Right cardiac atrium (tissue), 5 donors: ENCODE results near the gene IL12RB1. TPM values are rescaled to one million over a fixed set of nuclear protein-coding genes. Genes with fewer than 3 reads are reported as not detected.
"Not testable (repeated sequence)": the region's sequence is repeated elsewhere in the genome, so short reads cannot be mapped to it uniquely, and the experiment has no call there.

ENCODE experiments used
- ATAC-seq, 2 donors: fragments of 200-7000 bp; cut with Tn5 transposase; one replicate each; pipeline versions ENCODE4 v1.8.0 to v1.9.1; 2020; ENCODE audit warnings: moderate library complexity in 2 of 2, mild to moderate bottlenecking in 1 of 2
- DNase-seq, 3 donors: peaks; one replicate each; pipeline ENCODE4 v3.0.0-alpha.2; 2020
- H3K27ac ChIP-seq: one replicate; pipeline ENCODE4 v1.5.1; 2013; ENCODE audit warnings: mild to moderate bottlenecking, low read length, control low read depth, moderate library complexity
- H3K27me3 ChIP-seq: one replicate; pipeline ENCODE4 v1.6.1; 2013; ENCODE audit not compliant: control insufficient read depth, insufficient read depth
- H3K4me1 ChIP-seq: one replicate; pipeline ENCODE4 v1.6.1; 2013; ENCODE audit warnings: low read length; ENCODE audit not compliant: control insufficient read depth, insufficient read depth
- H3K4me3 ChIP-seq: one replicate; pipeline ENCODE4 v1.5.1; 2013; ENCODE audit warnings: low read length, control low read depth
- H3K9me3 ChIP-seq: one replicate; pipeline ENCODE4 v1.6.1; 2013; ENCODE audit warnings: low read length; ENCODE audit not compliant: control insufficient read depth
- whole genome bisulfite sequencing: extraction: QIAGEN DNeasy Blood & Tissue Kit; methylation state at CpG from one replicate; pipeline ENCODE4 v1.1.7; 2013; 5-methylcytosine and 5-hydroxymethylcytosine counted together
- intact Hi-C, 4 donors: fragments of 100-400 bp; cut with DNase I; formaldehyde crosslinking; loops; one replicate each; pipeline versions ENCODE4 v1.11.0 to v1.14.0; 2022 to 2023
- polyA plus RNA-seq: library from polyadenylated mRNA; stranded (reverse); fragments of 200-250 nt; gene quantifications from one replicate; pipeline ENCODE4 v1.2.3, GENCODE V29; 2013
- total RNA-seq, 4 donors: library from RNA; stranded (reverse); fragmentation: NEBNext Ultra II Directional; extraction: Animal tissue kit (Norgen Biotek cat#: 25700); gene quantifications; one replicate each; pipeline ENCODE4 v1.2.1, GENCODE V29; 2021
- donor health status: healthy with polysubstance abuse.
- donor health status: DM: no; HTN: yes; CAD: no.
- donor health status: DM: no; HTN: no; CAD: no.
- donor health status: DM: no; HTN: yes; CAD: no; lungs with severe emphysema.
- donor health status: DM: yes; HTN: yes; CAD: no.

Gene IL12RB1
- total and polyA plus RNA-seq, 5 donors = 0.32 to 1.6 (median 0.83) TPM

DNA sequence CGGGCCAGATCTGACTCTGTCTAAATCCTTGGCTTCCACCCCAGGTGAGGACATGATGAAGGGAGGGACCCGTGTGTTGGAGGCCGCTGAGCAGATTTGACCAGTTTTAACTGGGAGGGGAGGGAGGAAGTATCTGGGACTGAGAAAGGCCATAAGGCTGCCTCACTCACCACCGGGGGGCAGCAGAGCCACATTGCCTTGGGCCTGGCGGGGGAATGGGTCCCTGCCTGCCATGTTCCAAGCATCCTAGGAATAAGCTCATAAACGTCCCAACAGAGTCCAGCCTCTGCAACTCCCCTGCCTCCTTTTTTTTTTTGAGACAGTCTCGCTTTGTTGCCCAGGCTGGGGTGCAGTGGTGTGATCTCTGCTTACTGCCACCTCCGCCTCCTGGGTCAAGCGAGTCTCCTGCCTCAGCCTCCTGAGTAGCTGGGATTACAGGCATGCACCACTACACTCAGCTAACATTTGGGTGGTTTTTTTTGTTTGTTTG, 26.3 kb upstream of the IL12RB1 start:
- peak; percentile 65 to 76 for ATAC-seq
- intact Hi-C loops = loop anchor here in 3 of 4 donors (5.0 to 10.0 kb wide), 4 partner anchors 49 to 139 kb away; no protein-coding TSS in a partner anchor

DNA sequence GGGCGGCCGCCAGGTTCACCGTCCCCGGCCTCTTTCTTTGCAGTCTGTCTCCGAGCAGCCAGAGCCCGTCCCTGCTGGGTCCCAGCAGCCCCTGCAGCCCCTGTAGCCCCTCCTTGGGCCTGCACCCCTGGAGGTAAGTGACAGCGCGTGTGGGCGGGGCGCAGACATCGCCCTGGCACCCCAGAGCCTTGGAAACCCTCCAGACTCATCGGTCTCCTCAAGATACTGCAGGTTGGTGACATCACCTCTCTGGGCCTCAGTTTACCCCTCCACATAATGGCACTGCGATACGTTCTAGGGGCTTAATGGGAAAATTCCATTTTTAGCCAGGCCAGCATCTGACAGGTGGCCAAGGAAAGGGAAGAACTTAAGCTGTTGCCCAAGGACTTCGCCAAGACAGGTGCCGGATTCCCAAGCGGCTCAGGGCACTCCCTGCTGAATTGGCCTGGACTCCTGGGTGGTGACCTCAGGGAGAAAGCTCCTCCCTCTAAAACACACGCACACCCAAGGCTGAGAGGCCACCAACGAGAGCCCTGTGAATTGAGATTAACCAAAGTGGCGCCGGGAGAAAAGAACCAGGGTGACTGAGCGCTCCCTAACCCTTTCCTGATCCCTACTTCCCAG, 24.0 kb upstream of the IL12RB1 start:
- Histone ChIP-seq H3K4me1 (no peaks in the 10 kb centered on the region), H3K4me3 (peak overlapping the region; percentile 56), H3K27ac (no peak overlapping the region), H3K9me3 (no peaks in the 10 kb centered on the region), H3K27me3 (no peaks in the 10 kb centered on the region)
- ATAC-seq (no peak), DNase-seq (no peak)
- intact Hi-C loops = loop anchor here in 3 of 4 donors (5.0 to 10.0 kb wide), 4 partner anchors 52 to 142 kb away; no protein-coding TSS in a partner anchor
- 39% methylated on average over 22 of the region's 22 CpGs for WGBS

More for the DNA sequence above, 26.3 kb upstream of the IL12RB1 start:
- Histone ChIP-seq H3K9me3 (no peaks in the 10 kb centered on the region), H3K27me3 (no peaks in the 10 kb centered on the region), H3K4me1 (peaks cover 3% of the 10 kb centered on the region), H3K27ac (no peak overlapping the region), H3K4me3 (no peak overlapping the region)
- peak; percentile 86 to 95 (median 95) for DNase-seq
- WGBS = 33% methylated on average over 9 of the region's 9 CpGs

DNA sequence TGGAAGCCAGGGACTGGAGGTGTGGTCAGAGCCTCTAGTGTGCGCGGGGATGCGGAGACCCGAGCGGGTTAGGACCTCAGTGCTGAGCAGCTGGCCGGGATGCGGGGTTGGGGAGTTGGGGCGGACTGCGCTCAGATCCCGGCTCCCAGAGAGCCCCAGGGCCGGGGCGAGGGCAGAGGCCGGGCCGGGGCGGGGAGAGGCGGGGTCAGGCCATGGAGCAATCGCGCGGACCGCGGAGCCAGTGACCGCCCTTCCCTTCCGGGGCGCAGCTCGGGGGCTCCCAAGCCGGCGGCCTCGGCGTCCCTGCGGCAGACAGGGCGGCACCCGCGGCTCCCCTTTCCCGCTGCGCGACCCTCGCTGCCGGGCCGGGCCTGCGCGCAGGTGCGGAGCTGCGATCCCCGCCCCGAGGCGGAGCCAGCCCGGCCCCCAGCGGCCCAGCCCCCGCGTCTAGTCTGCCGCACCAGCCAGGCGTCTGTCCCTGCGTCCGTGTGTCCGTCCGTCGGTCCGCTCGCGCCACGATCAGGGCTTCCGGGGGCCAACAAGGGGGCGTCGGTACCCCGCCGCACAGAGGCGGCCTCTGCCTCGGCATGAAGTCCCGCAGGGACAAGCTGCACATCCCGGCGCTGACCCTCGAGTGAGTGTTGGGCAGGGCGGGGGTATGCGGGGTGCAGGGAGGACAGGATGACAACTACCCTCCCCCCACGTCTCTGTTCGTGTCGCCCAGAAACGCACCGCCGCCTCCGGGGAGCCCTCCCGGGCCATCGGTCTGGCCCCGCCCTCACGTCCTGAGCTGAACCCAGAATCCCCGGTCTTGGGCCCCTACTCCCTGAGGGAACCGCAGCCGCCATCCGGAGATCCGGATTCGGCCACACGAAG, 23.2 kb upstream of the IL12RB1 start:
- intact Hi-C loops = loop anchor here in 3 of 4 donors (5.0 to 10.0 kb wide), 4 partner anchors 52 to 142 kb away; no protein-coding TSS in a partner anchor
- no peaks in the 10 kb centered on the region for H3K27me3 ChIP-seq
- peak; percentile 64 to 89 (median 89) for DNase-seq
- H3K27ac ChIP-seq = no peak overlapping the region
- H3K4me1 ChIP-seq = no peaks in the 10 kb centered on the region
- no peaks in the 10 kb centered on the region for H3K9me3 ChIP-seq
- WGBS = 2% methylated on average over 92 of the region's 92 CpGs
- ATAC-seq = peak; percentile 77 to 80
- H3K4me3 ChIP-seq = peak overlapping the region; percentile 56

DNA sequence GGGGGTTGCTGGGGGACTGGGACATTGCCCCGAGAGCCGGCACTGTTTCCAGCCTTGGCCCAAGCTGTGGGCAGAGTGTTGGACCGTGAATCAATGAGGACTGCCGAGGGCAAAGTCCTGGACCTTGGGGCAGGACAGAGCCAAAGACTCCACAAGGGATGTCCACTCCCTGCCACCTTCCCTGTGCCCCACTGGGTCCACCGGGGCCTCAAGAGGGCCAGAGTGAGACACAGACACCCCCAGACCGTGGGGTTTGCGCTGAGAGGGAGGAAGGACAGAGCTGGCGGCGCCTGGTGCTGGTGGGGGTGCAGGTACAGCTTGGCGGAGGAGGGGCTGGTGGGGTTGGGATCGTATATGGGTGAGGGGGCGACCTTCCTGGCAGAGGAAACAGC, 22.6 kb upstream of the IL12RB1 start:
- WGBS = 58% methylated on average over 12 of the region's 12 CpGs
- Histone ChIP-seq H3K9me3 (no peaks in the 10 kb centered on the region), H3K27me3 (no peaks in the 10 kb centered on the region), H3K27ac (no peak overlapping the region), H3K4me1 (peaks cover 3% of the 10 kb centered on the region), H3K4me3 (peak overlapping the region; percentile 56)
- ATAC-seq (peak; percentile 2), DNase-seq (peak in 1 of 3 donors; percentile 71)
- intact Hi-C loops = no loop called here

DNA sequence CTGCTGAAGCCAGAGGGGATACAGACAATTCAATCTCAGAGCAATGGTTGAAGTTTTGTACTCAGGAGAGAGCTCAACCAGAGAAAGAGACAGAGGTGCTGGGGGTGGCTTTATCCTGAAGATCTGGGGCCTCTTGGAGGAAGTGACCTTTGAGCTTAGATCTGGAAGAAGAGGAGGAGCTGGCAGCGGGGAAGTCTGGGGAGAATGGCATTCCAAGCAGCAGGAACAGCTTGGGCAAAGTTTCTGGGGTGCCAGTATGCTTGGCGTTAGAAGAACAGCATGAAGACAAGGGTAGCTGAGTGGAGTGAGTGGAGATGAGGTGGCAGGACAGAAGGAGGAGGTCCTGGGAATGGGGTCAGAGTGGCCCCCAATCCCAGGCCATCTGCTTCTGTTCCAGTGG, 22.2 kb upstream of the IL12RB1 start:
- intact Hi-C loops = no loop called here
- 66% methylated on average over 2 of the region's 2 CpGs for WGBS
- H3K4me1 ChIP-seq = peaks cover 3% of the 10 kb centered on the region

DNA sequence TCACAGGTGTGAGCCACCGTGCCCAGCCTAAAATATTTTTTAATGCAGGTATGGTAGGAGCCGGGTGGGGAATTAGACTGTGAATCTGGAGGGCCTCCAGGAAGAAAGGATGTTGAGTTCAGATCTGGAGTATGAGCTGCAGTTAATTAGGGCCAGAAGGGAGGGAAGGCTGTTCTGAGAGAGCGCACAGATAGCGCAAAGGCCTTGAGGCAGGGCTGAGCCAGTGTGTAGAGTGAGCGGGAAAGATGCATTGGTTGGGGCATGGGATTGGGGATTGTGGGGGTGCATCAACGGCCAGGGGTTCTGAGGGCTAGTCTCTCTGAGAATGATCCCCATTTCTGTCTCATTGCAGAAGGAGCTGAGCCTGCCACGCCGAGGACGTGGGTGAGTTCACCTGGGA, 20.5 kb upstream of the IL12RB1 start:
- H3K9me3 ChIP-seq = no peaks in the 10 kb centered on the region
- H3K4me3 ChIP-seq = no peak overlapping the region
- DNase-seq (no peak), ATAC-seq (no peak)
- H3K27ac ChIP-seq = no peak overlapping the region
- intact Hi-C loops = no loop called here
- peaks cover 3% of the 10 kb centered on the region for H3K4me1 ChIP-seq
- H3K27me3 ChIP-seq = no peaks in the 10 kb centered on the region
- WGBS = 94% methylated on average over 9 of the region's 9 CpGs

More for the DNA sequence above, 22.2 kb upstream of the IL12RB1 start:
- H3K27ac ChIP-seq = no peak overlapping the region
- H3K27me3 ChIP-seq = no peaks in the 10 kb centered on the region
- DNase-seq (no peak), ATAC-seq (no peak)
- no peaks in the 10 kb centered on the region for H3K9me3 ChIP-seq
- no peak overlapping the region for H3K4me3 ChIP-seq

DNA sequence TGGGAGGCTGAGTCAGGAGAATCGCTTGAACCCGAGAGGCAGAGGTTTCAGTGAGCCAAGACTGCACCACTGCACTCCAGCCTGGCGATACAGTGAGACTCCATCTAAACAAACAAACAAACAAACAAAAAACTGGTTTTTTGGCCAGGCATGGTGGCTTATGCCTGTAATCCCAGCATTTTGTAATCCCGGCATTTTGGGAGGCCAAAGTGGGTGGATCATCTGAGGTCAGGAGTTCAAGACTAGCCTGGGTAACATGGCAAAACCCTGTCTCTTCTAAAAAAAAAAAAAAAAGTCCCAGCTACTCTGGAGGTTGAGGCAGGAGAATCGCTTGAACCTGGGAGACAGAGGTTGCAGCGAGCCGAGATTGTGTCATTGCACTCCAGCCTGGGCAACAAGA, 18.5 kb upstream of the IL12RB1 start:
- H3K4me3 ChIP-seq, H3K27ac ChIP-seq, ATAC-seq, DNase-seq, intact Hi-C loops, H3K27me3 ChIP-seq, H3K4me1 ChIP-seq, H3K9me3 ChIP-seq: not testable (repeated sequence)
- 79% methylated on average over 7 of the region's 7 CpGs for WGBS

DNA sequence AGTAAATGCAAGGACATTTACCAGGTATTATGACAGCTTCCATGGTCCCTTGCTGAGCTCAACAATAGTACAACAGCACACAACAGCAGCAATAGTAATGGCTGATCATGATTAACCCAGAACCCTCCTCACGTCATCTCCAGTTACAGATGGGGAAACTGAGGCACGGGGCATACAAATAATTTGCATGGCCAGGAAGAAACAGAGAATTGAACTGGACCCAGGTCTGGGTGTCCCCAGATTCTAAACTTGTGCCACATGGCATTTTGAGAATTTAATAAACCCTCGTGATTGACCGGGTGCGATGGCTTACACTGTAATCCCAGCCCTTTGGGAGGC, 18.0 kb upstream of the IL12RB1 start:
- Histone ChIP-seq H3K4me1 (peaks cover 3% of the 10 kb centered on the region), H3K4me3 (peak overlapping the region; percentile 57), H3K9me3 (no peaks in the 10 kb centered on the region), H3K27me3 (no peaks in the 10 kb centered on the region), H3K27ac (peak overlapping the region; percentile 48)
- intact Hi-C loops = no loop called here
- DNase-seq (no peak), ATAC-seq (no peak)
- WGBS = 71% methylated on average over 5 of the region's 5 CpGs

DNA sequence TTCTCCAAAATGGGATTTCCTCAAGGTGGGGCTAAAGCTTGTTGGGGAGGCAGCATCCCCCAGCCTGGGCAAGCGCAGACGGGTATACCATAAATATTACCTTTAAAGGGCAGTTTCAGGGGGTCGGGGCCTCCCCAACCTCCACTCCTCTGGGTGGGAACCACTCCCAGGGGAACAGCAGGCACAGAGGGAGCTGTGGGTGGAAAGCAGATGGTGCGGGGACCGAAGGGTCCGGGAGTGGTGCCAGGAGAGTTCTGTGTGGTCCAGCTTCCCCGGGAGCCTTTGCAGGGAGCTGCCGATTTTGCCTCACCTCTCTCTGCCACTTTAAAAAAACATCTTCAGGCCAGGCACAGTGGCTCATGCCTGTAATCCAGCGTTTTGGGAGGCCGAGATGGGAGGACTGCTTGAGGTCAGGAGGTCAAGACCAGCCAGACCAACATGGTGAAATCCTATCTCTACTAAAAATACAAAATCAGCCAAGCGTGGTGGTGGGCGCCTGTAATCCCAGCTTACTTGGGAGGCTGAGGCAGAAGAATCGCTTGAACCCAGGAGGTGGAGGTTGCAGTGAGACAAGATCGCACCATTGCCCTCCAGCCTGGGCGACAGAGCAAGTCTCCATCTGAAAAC, 16.3 kb upstream of the IL12RB1 start:
- no peak overlapping the region for H3K27ac ChIP-seq
- no peak for DNase-seq
- WGBS = 80% methylated on average over 15 of the region's 15 CpGs
- no peaks in the 10 kb centered on the region for H3K27me3 ChIP-seq
- intact Hi-C loops = no loop called here
- ATAC-seq = no peak
- H3K4me3 ChIP-seq = no peak overlapping the region
- no peaks in the 10 kb centered on the region for H3K9me3 ChIP-seq
- H3K4me1 ChIP-seq = peaks cover 6% of the 10 kb centered on the region

DNA sequence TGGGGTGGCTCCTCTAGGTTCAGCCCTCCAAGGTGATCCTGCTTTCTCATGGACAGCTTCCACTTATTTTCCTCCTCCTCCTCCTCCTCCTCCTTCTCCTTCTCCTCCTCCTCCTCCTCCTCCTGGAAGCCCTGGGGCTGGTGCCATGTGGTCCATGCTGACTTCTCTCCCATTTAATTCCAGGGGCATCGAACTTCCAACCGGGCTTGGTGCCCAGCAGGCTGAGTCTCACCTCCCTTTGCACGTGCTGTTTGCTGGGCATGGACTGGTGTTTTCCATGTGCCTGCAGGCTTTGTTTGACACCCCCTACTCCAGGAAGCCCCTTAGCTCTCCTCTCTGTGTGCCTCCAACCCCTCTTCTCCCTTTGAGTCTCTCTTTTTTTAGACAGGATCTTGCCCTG, 14.5 kb upstream of the IL12RB1 start:
- peaks cover 9% of the 10 kb centered on the region for H3K4me1 ChIP-seq
- intact Hi-C loops = no loop called here
- H3K9me3 ChIP-seq = no peaks in the 10 kb centered on the region
- H3K27ac ChIP-seq = no peak overlapping the region
- ATAC-seq (no peak), DNase-seq (no peak)
- H3K4me3 ChIP-seq = no peak overlapping the region
- H3K27me3 ChIP-seq = no peaks in the 10 kb centered on the region
- WGBS = 75% methylated on average over 3 of the region's 3 CpGs

DNA sequence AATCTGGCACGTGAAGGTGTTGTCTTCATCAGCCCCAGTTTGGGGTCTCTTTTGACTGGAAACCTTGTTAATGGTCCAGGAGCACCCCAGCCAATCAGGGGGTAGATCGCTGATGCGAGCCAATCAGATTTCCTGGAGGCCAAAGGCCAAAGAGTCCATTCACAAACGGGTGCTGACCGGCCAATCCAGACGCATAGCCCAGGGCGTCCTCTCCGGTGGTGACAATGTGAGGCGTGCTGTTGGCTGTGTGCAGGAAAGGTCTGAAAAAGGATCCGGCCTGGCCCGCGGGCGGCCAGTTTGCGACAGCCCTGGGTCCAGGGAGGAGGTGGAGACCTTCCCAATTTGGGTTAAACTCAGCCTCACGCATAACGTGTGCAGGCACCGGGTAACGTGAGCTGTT, 14.0 kb upstream of the IL12RB1 start:
- no peaks in the 10 kb centered on the region for H3K27me3 ChIP-seq
- H3K4me3 ChIP-seq = no peak overlapping the region
- H3K27ac ChIP-seq = no peak overlapping the region
- H3K4me1 ChIP-seq = peaks cover 9% of the 10 kb centered on the region
- intact Hi-C loops = no loop called here
- no peak for ATAC-seq
- DNase-seq = no peak
- no peaks in the 10 kb centered on the region for H3K9me3 ChIP-seq
- 22% methylated on average over 18 of the region's 18 CpGs for WGBS
